Activated CD4-positive, alpha-beta T cell treated with anti-CD3 and anti-CD28 coated beads, Interleukin-2, amount 10 ng/mL, durations not matched to agents 7 days and 5 days (primary cell): ENCODE data around the gene NCAPD3. TPM values are rescaled to one million over a fixed set of nuclear protein-coding genes. Genes with fewer than 3 reads are reported as not detected.
"Not testable (repeated sequence)": the region's sequence is repeated elsewhere in the genome, so short reads cannot be mapped to it uniquely, and the experiment has no call there.

ENCODE experiments used
- CTCF ChIA-PET: fragments of 350-600 bp; sonication (Branson Sonifier 250); formaldehyde crosslinking; loops from one replicate; lab custom pipeline; 2021; ENCODE audit warnings: antibody characterized with exemption; lab: Charles Lee
- POLR2A ChIA-PET: fragments of 350-600 bp; sonication (Branson Sonifier 250); formaldehyde crosslinking; loops from one replicate; lab custom pipeline; 2021; ENCODE audit warnings: antibody characterized with exemption; lab: Charles Lee
- DNase-seq: peaks from one replicate; pipeline ENCODE4 v3.0.0-alpha.2; 2020
- H3K27ac Mint-ChIP-seq: one replicate; pipeline ENCODE4 v1.8.0; 2021; ENCODE audit warnings: mild to moderate bottlenecking, moderate library complexity, mixed read lengths
- H3K27me3 Mint-ChIP-seq: one replicate; pipeline ENCODE4 v1.8.0; 2021; ENCODE audit warnings: mixed read lengths
- H3K36me3 Mint-ChIP-seq: one replicate; pipeline ENCODE4 v1.8.0; 2021; ENCODE audit warnings: low read depth, mixed read lengths
- H3K4me1 Mint-ChIP-seq: one replicate; pipeline ENCODE4 v1.8.0; 2021; ENCODE audit warnings: mixed read lengths
- H3K4me3 Mint-ChIP-seq: one replicate; pipeline ENCODE4 v1.8.0; 2021; ENCODE audit warnings: mild to moderate bottlenecking, moderate library complexity, mixed read lengths
- H3K9me3 Mint-ChIP-seq: one replicate; pipeline ENCODE4 v1.8.0; 2021; ENCODE audit warnings: mixed read lengths
- total RNA-seq, 2 experiments: library from RNA; stranded (reverse); gene quantifications; one replicate each; pipeline ENCODE4 v1.2.3, GENCODE V29; 2021

NCAPD3 gene
- total RNA-seq, 2 experiments from 2014 or later = 118 to 125 TPM

DNA sequence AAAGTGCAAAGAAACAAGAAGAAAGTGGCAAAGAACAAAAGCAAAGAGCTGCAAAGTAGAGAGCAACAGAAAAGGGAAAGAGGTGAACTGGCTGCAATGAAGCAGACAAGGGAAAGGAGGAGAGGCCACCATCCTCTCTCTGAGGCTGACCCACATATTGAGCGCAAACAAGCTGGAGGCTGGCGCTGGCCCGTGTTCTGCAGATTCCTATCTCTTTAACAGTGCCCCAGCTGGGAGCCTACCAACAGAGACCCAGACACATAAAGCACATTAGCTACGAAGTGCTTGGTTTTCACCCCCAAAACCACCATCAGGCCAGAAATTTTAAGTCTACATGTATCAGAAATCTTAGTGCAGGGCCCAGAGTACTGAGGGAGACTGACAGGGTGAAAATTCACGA lies 17.6 kb downstream of the NCAPD3 start:
- Mint-ChIP-seq H3K4me1 (peaks cover 8% of the 10 kb centered on the region), H3K36me3 (peaks cover 74% of the 10 kb centered on the region)

DNA sequence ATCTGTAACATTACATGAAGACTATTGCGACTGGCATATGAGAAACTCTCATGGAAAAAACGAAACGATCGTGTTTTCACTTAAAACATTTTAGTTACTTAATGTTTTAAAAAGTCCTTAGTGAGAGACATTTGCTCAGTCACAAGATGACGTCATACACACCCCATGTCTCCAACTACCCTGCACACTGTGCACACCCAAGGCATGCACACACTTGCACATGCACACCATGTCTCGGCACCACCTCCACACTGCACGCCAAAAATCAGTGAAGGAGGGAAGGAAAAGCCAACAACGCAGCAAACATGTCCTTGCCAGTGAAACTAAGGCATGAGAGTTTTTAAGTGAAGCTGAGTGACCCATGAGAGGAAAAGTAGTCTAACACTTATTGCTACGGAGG lies 18.0 kb downstream of the NCAPD3 start:
- H3K27me3 Mint-ChIP-seq = no peaks in the 10 kb centered on the region
- peaks cover 73% of the 10 kb centered on the region for H3K36me3 Mint-ChIP-seq
- no peak overlapping the region for H3K27ac Mint-ChIP-seq
- H3K4me3 Mint-ChIP-seq = no peak overlapping the region
- H3K9me3 Mint-ChIP-seq = no peaks in the 10 kb centered on the region
- ChIA-PET POLR2A (no interaction called here), CTCF (interaction anchor here (0.6 to 1.7 kb wide), 2 partner anchors 19 to 76 kb away, joined by 4 to 6 read pairs; partner anchors contain the start of genes NCAPD3 and VPS26B)
- DNase-seq = no peak
- peaks cover 7% of the 10 kb centered on the region for H3K4me1 Mint-ChIP-seq

More for the DNA sequence above, 17.6 kb downstream of the NCAPD3 start:
- Mint-ChIP-seq H3K9me3 (no peaks in the 10 kb centered on the region), H3K27ac (no peak overlapping the region), H3K27me3 (no peaks in the 10 kb centered on the region), H3K4me3 (no peak overlapping the region)
- no peak for DNase-seq
- ChIA-PET CTCF (interaction anchor here (0.6 to 1.7 kb wide), 2 partner anchors 18 to 77 kb away, joined by 4 to 6 read pairs; partner anchors contain the start of genes NCAPD3 and VPS26B), POLR2A (no interaction called here)

DNA sequence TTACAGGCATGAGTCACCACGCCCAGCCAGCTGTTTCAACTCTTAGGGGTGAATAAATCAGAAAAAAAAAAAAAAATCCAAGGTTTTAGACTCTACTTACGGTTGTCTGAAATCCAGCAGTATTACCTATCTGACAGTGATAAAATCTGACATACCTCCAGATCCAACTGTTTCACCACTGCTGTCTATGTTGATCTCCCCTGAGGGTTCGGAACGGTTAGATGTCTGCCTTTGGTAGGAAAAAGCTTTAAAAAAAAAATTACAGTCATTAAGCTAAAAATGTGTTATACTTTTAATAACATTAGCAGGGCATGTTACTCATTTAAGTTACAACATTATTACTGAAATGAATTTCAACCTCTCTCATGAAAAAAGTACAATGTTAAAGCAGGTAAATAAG lies 21.1 kb downstream of the NCAPD3 start:
- H3K27ac Mint-ChIP-seq = no peak overlapping the region
- CTCF ChIA-PET = no interaction called here
- POLR2A ChIA-PET = no interaction called here
- DNase-seq = no peak
- peaks cover 77% of the 10 kb centered on the region for H3K36me3 Mint-ChIP-seq
- no peak overlapping the region for H3K4me3 Mint-ChIP-seq
- peaks cover 4% of the 10 kb centered on the region for H3K4me1 Mint-ChIP-seq
- no peaks in the 10 kb centered on the region for H3K9me3 Mint-ChIP-seq
- H3K27me3 Mint-ChIP-seq = no peaks in the 10 kb centered on the region

DNA sequence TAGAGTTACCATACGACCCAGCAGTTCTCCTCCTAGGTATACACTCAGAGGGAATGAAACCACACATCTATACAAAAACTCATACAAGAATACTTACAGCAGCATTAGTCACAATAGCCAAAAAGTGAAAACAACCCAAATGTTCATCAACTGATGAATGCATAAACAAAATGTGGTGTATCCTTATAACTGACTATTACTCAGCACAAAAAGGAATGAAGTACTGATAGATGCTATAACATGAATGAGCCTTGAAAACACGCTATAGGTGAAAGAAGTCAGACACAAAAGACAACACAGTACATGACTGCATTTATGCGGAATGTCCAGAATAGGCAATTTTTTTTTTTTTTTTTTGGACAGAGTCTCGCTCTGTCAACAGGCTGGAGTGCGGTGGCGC lies 23.1 kb downstream of the NCAPD3 start:
- no peaks in the 10 kb centered on the region for H3K27me3 Mint-ChIP-seq
- H3K9me3 Mint-ChIP-seq = no peaks in the 10 kb centered on the region
- H3K4me3 Mint-ChIP-seq = no peak overlapping the region
- CTCF ChIA-PET = interaction anchor here (0.9 kb wide), 1 partner anchor 10 kb away, joined by 3 read pairs; no protein-coding TSS in a partner anchor
- H3K27ac Mint-ChIP-seq = no peak overlapping the region
- peaks cover 7% of the 10 kb centered on the region for H3K4me1 Mint-ChIP-seq
- no peak for DNase-seq
- POLR2A ChIA-PET = no interaction called here
- H3K36me3 Mint-ChIP-seq = peaks cover 73% of the 10 kb centered on the region

GRCh38 chr11:134199531-134199930 lies 24.2 kb downstream of the NCAPD3 start:
- Mint-ChIP-seq H3K36me3 (peaks cover 70% of the 10 kb centered on the region), H3K27me3 (no peaks in the 10 kb centered on the region), H3K27ac (no peak overlapping the region), H3K4me1 (peaks cover 7% of the 10 kb centered on the region), H3K4me3 (no peak overlapping the region), H3K9me3 (no peaks in the 10 kb centered on the region)
- ChIA-PET POLR2A (no interaction called here), CTCF (no interaction called here)
- DNase-seq = no peak

- CTCF ChIA-PET = no interaction called here
- DNase-seq = peak; percentile 9
- peak overlapping the region; percentile 73 for H3K27ac Mint-ChIP-seq
- POLR2A ChIA-PET = no interaction called here
- peaks cover 7% of the 10 kb centered on the region for H3K4me1 Mint-ChIP-seq
- H3K9me3 Mint-ChIP-seq = no peaks in the 10 kb centered on the region
- H3K36me3 Mint-ChIP-seq = peaks cover 67% of the 10 kb centered on the region
- H3K27me3 Mint-ChIP-seq = no peaks in the 10 kb centered on the region
- no peak overlapping the region for H3K4me3 Mint-ChIP-seq
These were observed 27.0 kb downstream of the NCAPD3 start for GRCh38 chr11:134196756-134197155.

GRCh38 chr11:134188092-134188491 lies 35.7 kb downstream of the NCAPD3 start:
- H3K4me3 Mint-ChIP-seq, H3K9me3 Mint-ChIP-seq, POLR2A ChIA-PET, H3K27me3 Mint-ChIP-seq, H3K27ac Mint-ChIP-seq, H3K4me1 Mint-ChIP-seq, DNase-seq: not testable (repeated sequence)
- H3K36me3 Mint-ChIP-seq = peaks cover 72% of the 10 kb centered on the region
- CTCF ChIA-PET = interaction anchor here (1.3 to 1.6 kb wide), 2 partner anchors 41 to 261 kb away, joined by 3 read pairs; no protein-coding TSS in a partner anchor

DNA sequence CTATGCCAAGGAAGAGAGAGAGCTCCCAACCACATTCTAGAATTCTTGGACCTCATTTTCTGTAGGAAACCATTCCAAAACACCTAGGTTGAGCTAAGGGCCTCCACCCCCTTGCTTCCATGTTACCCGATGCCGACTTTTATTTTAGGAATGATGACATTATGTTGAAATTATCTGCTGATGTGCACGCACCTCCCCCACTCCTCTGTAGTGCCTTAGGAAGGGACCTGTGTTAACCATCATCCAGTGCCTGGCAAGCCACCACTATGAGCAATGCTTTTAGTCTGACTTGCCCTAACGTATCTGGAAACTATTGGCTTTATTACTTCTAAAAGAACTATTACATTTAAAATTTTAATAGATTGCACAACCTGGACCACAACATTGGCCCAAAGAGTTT lies 42.1 kb downstream of the NCAPD3 start:
- CTCF ChIA-PET = interaction anchor here (1.3 kb wide), 1 partner anchor 10 kb away, joined by 3 read pairs; no protein-coding TSS in a partner anchor
- POLR2A ChIA-PET = no interaction called here
- no peaks in the 10 kb centered on the region for H3K27me3 Mint-ChIP-seq

GRCh38 chr11:134178032-134178674 lies 45.6 kb downstream of the NCAPD3 start:
- Mint-ChIP-seq H3K36me3 (peaks cover 44% of the 10 kb centered on the region), H3K4me1 (no peaks in the 10 kb centered on the region), H3K9me3 (no peaks in the 10 kb centered on the region), H3K27me3 (no peaks in the 10 kb centered on the region), H3K27ac (no peak overlapping the region), H3K4me3 (no peak overlapping the region)
- DNase-seq = no peak
- CTCF ChIA-PET = no interaction called here
- POLR2A ChIA-PET = no interaction called here

More for the DNA sequence above, 42.1 kb downstream of the NCAPD3 start:
- no peak overlapping the region for H3K27ac Mint-ChIP-seq
- H3K36me3 Mint-ChIP-seq = peaks cover 32% of the 10 kb centered on the region
- no peak overlapping the region for H3K4me3 Mint-ChIP-seq
- DNase-seq = no peak
- no peaks in the 10 kb centered on the region for H3K4me1 Mint-ChIP-seq
- H3K9me3 Mint-ChIP-seq = no peaks in the 10 kb centered on the region

DNA sequence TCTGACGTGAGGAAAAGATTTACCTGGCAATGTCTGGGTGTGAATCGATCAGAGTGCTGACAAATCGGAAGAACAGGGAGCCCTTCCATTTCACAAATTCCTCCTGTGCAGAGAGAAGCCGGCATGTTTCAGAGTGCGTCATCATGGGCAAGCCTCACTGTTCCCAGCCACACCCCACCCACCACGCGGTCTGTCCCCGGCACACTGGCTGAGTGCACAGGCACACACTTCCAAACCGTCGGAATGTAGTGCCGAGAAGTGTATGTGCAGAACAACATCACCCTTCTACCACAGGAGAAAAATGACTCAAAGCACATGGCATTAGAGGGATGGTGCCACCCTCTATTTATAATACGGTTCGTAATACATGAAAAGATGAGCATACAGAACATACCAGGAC lies 47.5 kb downstream of the NCAPD3 start:
- peaks cover 55% of the 10 kb centered on the region for H3K36me3 Mint-ChIP-seq
- ChIA-PET POLR2A (no interaction called here), CTCF (interaction anchor here (0.6 kb wide), 1 partner anchor 109 kb away, joined by 3 read pairs; no protein-coding TSS in a partner anchor)
- no peak for DNase-seq
- no peak overlapping the region for H3K27ac Mint-ChIP-seq
- no peaks in the 10 kb centered on the region for H3K9me3 Mint-ChIP-seq
- no peak overlapping the region for H3K4me3 Mint-ChIP-seq
- H3K4me1 Mint-ChIP-seq = no peaks in the 10 kb centered on the region
- no peaks in the 10 kb centered on the region for H3K27me3 Mint-ChIP-seq

GRCh38 chr11:134173296-134173695 lies 50.5 kb downstream of the NCAPD3 start:
- ChIA-PET CTCF (no interaction called here), POLR2A (no interaction called here)
- DNase-seq = no peak
- no peaks in the 10 kb centered on the region for H3K27me3 Mint-ChIP-seq
- H3K27ac Mint-ChIP-seq = no peak overlapping the region
- H3K4me3 Mint-ChIP-seq = no peak overlapping the region
- peaks cover 69% of the 10 kb centered on the region for H3K36me3 Mint-ChIP-seq
- no peaks in the 10 kb centered on the region for H3K4me1 Mint-ChIP-seq
- H3K9me3 Mint-ChIP-seq = no peaks in the 10 kb centered on the region

GRCh38 chr11:134171951-134172350 lies 51.8 kb downstream of the NCAPD3 start:
- ChIA-PET CTCF (interaction anchor here (1.4 kb wide), 1 partner anchor 11 kb away, joined by 3 read pairs; no protein-coding TSS in a partner anchor), POLR2A (no interaction called here)
- H3K27me3 Mint-ChIP-seq = no peaks in the 10 kb centered on the region
- no peak overlapping the region for H3K27ac Mint-ChIP-seq
- no peaks in the 10 kb centered on the region for H3K4me1 Mint-ChIP-seq
- peaks cover 71% of the 10 kb centered on the region for H3K36me3 Mint-ChIP-seq
- H3K4me3 Mint-ChIP-seq = no peak overlapping the region
- no peaks in the 10 kb centered on the region for H3K9me3 Mint-ChIP-seq
- DNase-seq = no peak

DNA sequence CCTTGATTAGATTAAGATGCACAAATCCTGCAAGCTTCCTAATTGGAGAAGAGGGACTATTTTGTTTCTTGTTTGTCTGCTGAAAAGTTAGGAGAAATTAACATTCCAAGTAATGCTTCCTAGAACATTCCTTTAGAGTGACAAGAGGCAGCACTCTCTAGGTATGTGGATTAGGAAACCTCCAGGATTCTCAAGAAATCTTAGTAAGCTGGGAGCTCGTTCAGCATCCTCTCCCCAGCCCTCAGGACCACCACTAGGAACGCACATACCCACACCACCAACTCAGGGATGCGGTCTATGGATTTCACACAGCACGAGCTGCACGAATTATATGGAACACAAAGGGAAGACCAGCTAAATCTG lies 52.9 kb downstream of the NCAPD3 start:
- no peak for DNase-seq
- Mint-ChIP-seq H3K4me3 (no peak overlapping the region), H3K9me3 (no peaks in the 10 kb centered on the region), H3K27ac (no peak overlapping the region), H3K27me3 (no peaks in the 10 kb centered on the region), H3K4me1 (no peaks in the 10 kb centered on the region), H3K36me3 (peaks cover 65% of the 10 kb centered on the region)
- CTCF ChIA-PET = interaction anchor here (1.1 kb wide), 1 partner anchor 16 kb away, joined by 3 read pairs; no protein-coding TSS in a partner anchor
- POLR2A ChIA-PET = no interaction called here
